G401.6 (cell line): ENCODE data around the gene KIRREL1.
"Not testable (repeated sequence)": the region's sequence is repeated elsewhere in the genome, so short reads cannot be mapped to it uniquely, and the experiment has no call there.

Experiments
- FAIRE-seq: peaks from 2 replicates; lab custom pipeline; 2012; peaks lifted over from hg19 to GRCh38; lab: Jason Lieb, UNC

KIRREL1 gene

GRCh38 chr1:158105352-158106095, 112.1 kb downstream of the KIRREL1 start:
- no peak for FAIRE-seq

GRCh38 chr1:158107916-158108315, 114.5 kb downstream of the KIRREL1 start:
- no peak for FAIRE-seq

- no peak for FAIRE-seq
Observed at GRCh38 chr1:158112994-158113758, 119.7 kb downstream of the KIRREL1 start.

GRCh38 chr1:158113759-158114127, 120.3 kb downstream of the KIRREL1 start:
- no peak for FAIRE-seq

- FAIRE-seq: no peak
Observed at GRCh38 chr1:158115126-158115525, 121.7 kb downstream of the KIRREL1 start.

- FAIRE-seq: no peak
Observed at GRCh38 chr1:158116311-158117167, 123.1 kb downstream of the KIRREL1 start.

GRCh38 chr1:158117854-158118704, 124.6 kb downstream of the KIRREL1 start:
- FAIRE-seq: peak; percentile 33

- FAIRE-seq: no peak
Observed at GRCh38 chr1:158118713-158119402, 125.4 kb downstream of the KIRREL1 start.

GRCh38 chr1:158119976-158120653, 126.7 kb downstream of the KIRREL1 start:
- no peak for FAIRE-seq

- FAIRE-seq: peak; percentile 68
Observed at GRCh38 chr1:158121604-158122254, 128.3 kb downstream of the KIRREL1 start.

- FAIRE-seq: no peak
Observed at GRCh38 chr1:158122833-158123388, 129.5 kb downstream of the KIRREL1 start.

- no peak for FAIRE-seq
Observed at GRCh38 chr1:158124034-158124433, 130.6 kb downstream of the KIRREL1 start.

- peak; percentile 96 for FAIRE-seq
Observed at GRCh38 chr1:158124999-158125398, 131.6 kb downstream of the KIRREL1 start.

GRCh38 chr1:158126425-158126824, 133.0 kb downstream of the KIRREL1 start:
- no peak for FAIRE-seq

- FAIRE-seq: not testable (repeated sequence)
Observed at GRCh38 chr1:158128531-158128930, 135.1 kb downstream of the KIRREL1 start.

GRCh38 chr1:158131217-158131616, 137.8 kb downstream of the KIRREL1 start:
- FAIRE-seq: no peak

GRCh38 chr1:158140764-158141192, 147.3 kb downstream of the KIRREL1 start:
- no peak for FAIRE-seq

GRCh38 chr1:158145173-158145719, 151.8 kb downstream of the KIRREL1 start:
- no peak for FAIRE-seq

- no peak for FAIRE-seq
Observed at GRCh38 chr1:158146165-158146564, 152.7 kb downstream of the KIRREL1 start.
